ENCODE results near the gene C1orf50.

DNA sequence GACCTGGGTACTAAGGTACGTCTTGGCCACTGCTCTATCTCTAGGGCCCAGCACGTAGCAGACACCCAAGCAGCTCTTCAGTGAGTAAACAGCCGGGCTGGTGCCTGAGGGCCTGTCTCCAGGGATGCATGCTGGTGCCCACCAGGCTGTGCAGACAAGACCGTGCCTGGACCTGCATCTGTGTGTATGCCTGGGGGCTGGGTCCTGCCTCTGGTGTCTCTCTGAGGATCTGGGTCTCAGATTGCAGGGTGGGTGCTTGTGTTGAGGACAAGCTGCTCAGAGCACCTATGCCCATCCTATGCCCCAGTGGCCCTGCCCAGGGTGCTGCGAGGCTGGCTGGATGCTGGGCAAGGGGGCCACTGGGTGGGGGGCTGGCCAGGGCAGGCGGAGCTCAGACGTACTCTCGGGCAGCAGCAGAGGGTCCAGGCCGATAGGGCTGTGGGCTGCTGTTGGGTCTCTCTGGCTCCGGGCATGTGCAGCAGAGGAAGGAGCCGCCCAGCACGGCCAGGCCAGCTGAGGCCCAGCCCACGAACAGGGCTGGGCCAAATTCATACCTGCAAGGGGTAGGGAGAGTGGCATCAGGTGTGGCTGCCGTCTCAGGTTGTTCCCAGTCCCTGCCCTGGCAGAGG lies 31.5 kb upstream of the C1orf50 start:
- no peak for TF ChIP-seq POLR2A (IDR thresholded peaks at IDR 0.05; ENCODE audit: low read depth)
- no peak for TF ChIP-seq CTCF (IDR thresholded peaks at IDR 0.05)
